Fibroblast of mammary gland (primary cell): ENCODE results near the gene WWC1.
A peak's percentile ranks its signal among the peaks of the same experiment; 100 is the strongest.

Experiments
- DNase-seq: peaks from one replicate; pipeline ENCODE4 v3.0.0-alpha.2; 2010; ENCODE audit warnings: low read depth
- H3K4me3 ChIP-seq: 2 replicates; pipeline ENCODE4 v1.5.1; 2011; ENCODE audit warnings: low read depth, mild to moderate bottlenecking, low read length, moderate library complexity; ENCODE audit not compliant: control insufficient read depth
- CTCF ChIP-seq: conservative IDR thresholded peaks from 2 replicates; pipeline ENCODE4 v1.5.1; 2011; ENCODE audit warnings: low read depth, low read length, inconsistent platforms; ENCODE audit not compliant: control insufficient read depth, insufficient read depth

WWC1 gene

DNA sequence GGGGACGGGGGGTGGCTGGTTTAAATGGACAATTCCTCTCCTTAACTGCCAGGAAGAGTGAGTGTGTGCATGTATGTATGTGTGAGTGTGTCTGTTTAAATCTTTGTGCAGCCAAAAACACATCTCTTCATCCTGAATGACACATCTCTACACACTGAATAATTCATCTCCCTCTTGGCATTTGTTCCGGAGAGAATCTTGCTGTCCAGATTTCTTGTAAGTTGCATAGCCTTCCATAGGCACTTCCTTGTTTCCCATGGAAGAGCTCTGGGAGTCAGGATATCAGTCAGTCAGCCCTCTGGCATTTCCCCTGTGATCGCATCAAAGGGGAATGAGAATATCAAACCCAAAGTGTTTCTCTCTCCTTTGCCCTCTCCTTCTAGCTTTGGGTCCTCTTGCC, 74.7 kb downstream of the WWC1 start:
- peak; percentile 94 for DNase-seq
- H3K4me3 ChIP-seq = no peak overlapping the region
- TF ChIP-seq CTCF = no peak

DNA sequence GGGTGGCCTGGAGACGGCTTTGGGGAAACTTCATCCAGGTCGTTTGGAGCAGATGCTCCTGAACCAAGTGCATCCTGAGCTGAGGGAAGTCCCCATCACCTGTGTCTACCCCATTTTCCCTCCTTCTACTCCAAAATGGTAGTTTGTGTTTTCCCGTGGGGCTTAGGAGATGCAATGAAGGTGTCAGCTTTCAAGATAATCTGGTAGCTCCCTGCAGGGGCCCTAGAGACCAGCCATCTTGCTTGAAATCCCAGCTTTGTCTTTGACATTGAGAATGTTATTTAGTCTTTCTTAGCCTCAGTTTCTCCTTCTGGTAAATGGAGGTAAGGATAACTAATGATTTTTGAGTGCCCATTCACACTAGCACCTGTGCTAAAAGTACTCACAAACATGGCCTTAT, 77.4 kb downstream of the WWC1 start:
- no peak for TF ChIP-seq CTCF
- H3K4me3 ChIP-seq = no peak overlapping the region

DNA sequence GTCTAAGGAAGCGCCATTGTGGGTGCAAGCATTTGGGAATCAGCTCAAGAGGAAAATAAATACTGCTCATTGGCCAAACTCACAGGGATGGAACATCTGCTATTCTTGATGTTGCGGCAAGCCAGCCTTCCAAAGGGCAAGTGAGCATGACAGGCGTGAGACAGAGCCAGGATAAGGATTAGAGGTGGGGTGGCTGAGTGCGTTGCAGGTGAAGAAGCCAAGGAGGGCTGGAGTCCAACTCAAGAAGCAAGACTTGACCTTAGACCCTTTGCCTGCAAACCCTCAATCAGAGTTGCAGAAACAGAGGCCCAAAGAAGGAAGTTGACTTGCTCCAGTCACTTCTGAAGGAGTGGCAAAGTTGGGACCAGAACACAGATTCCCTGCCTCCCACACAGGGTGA, 79.4 kb downstream of the WWC1 start:
- no peak overlapping the region for H3K4me3 ChIP-seq
- DNase-seq = no peak
- TF ChIP-seq CTCF = no peak

More for the DNA sequence above, 77.4 kb downstream of the WWC1 start:
- no peak for DNase-seq

DNA sequence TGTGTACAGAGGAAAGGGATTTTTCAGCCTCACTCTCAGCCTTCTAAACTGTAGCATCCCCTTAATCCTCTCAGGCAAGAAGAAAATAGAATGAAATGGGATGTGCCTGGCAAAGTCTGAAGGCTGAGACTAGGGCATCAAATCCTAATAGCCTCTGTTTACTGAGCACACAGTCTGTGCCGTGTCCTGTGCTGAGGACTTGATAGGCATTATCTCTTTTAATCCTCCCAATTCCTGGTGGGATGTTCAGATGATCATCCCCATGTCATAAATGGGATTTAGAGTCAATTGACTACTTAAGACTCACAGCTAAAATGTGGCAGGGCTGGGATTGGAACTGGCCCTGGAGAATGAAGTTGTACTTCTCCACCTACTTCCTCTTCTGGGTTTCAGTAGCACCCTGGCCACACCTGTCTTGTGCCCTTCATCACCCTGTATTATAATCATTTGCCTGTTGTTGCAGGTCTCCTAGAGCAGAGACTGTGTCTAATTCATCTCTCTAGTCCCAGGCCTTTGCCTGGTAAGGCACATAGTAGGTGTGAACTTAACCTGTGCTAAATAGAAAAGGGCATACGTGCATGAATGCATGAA, 81.0 kb downstream of the WWC1 start:
- H3K4me3 ChIP-seq = no peak overlapping the region
- DNase-seq = no peak
- TF ChIP-seq CTCF = no peak

GRCh38 chr5:168374532-168374931, 83.1 kb downstream of the WWC1 start:
- no peak for DNase-seq
- H3K4me3 ChIP-seq = no peak overlapping the region
- TF ChIP-seq CTCF = no peak

GRCh38 chr5:168375214-168375613, 83.8 kb downstream of the WWC1 start:
- TF ChIP-seq CTCF = no peak
- no peak overlapping the region for H3K4me3 ChIP-seq

DNA sequence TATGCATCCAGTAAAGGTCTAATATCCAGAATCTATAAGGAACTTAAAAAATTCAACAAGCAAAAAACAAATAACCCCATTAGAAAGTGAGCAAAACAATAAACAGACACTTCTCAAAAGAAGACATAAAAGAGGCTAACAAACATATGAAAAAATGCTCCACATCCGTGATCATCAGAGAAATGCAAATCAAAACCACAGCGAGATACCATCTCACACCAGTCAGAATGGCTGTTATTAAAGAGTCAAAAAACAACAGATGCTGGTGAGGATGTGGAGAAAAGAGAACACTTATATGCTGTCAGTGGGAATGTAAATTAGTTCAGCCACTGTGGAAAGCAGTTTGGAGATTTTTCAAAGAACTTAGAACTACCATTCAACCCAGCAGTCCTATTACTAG, 86.1 kb downstream of the WWC1 start:
- no peak overlapping the region for H3K4me3 ChIP-seq
- no peak for TF ChIP-seq CTCF
- no peak for DNase-seq

More at GRCh38 chr5:168375214-168375613, 83.8 kb downstream of the WWC1 start:
- no peak for DNase-seq
